Pancreas (tissue), 10 donors: Measurements from ENCODE around the gene EPHB2. TPM values are rescaled to one million over a fixed set of nuclear protein-coding genes. Genes with fewer than 3 reads are reported as not detected.

ENCODE experiments used
- ATAC-seq, 4 donors: fragments of 200-7000 bp; cut with Tn5 transposase; one replicate each; pipeline versions ENCODE4 v1.8.0 to v1.9.1; 2020; ENCODE audit warnings: mild to moderate bottlenecking in 4 of 4, moderate library complexity in 4 of 4
- DNase-seq, 6 donors: peaks; one replicate each; pipeline ENCODE4 v3.0.0-alpha.2; 2020
- FAIRE-seq: peaks from 2 replicates; lab custom pipeline; 2012; peaks lifted over from hg19 to GRCh38; lab: Jason Lieb, UNC
- H3K27ac ChIP-seq, 4 donors: fragments of 200-600 bp; sonication (generic); 1 replicate in 3 of 4; 2 replicates in 1 of 4; pipeline versions ENCODE4 v1.5.0 to v1.8.0; 2020
- H3K27me3 ChIP-seq, 4 donors: fragments of 200-600 bp; one replicate each; pipeline ENCODE4 v1.8.0; 2021
- H3K36me3 ChIP-seq, 3 donors: fragments of 200-600 bp; sonication (generic) in 1 of 3; one replicate each; pipeline versions ENCODE4 v1.5.0 to v1.8.0; 2020 to 2021
- H3K4me1 ChIP-seq, 3 donors: fragments of 200-600 bp; one replicate each; pipeline ENCODE4 v1.8.0; 2021
- H3K4me3 ChIP-seq, 4 donors: fragments of 200-600 bp; sonication (generic) in 2 of 4; one replicate each; pipeline versions ENCODE4 v1.5.0 to v1.8.0; 2020 to 2021
- H3K9me3 ChIP-seq, 4 donors: fragments of 200-600 bp; one replicate each; pipeline ENCODE4 v1.8.0; 2021
- CTCF ChIP-seq, 4 donors: fragments of 200-600 bp; sonication (generic) in 3 of 4; IDR thresholded peaks; one replicate each; pipeline versions ENCODE4 v1.5.0 to v1.8.0; 2021; ENCODE audit warnings: antibody characterized with exemption in 4 of 4
- WGBS, 2 donors: extraction: QIAGEN DNeasy Blood & Tissue Kit; methylation state at CpG; one replicate each; pipeline ENCODE4 v1.1.7; 2013; 5-methylcytosine and 5-hydroxymethylcytosine counted together
- intact Hi-C, 3 donors: fragments of 100-400 bp; cut with DNase I; formaldehyde crosslinking; loops; one replicate each; pipeline versions ENCODE4 v1.11.1 to v1.14.2; 2022
- polyA plus RNA-seq, 2 donors: library from polyadenylated mRNA; stranded (reverse); fragments of 200-250 nt; gene quantifications; one replicate each; pipeline ENCODE4 v1.2.3, GENCODE V29; 2013
- total RNA-seq, 6 donors: library from RNA; stranded (reverse); fragmentation: NEBNext Ultra II Directional in 4 of 6; extraction: Animal tissue kit (Norgen Biotek cat#: 25700) in 4 of 6; gene quantifications; one replicate each; pipeline versions ENCODE4 v1.2.1 to v1.2.4, GENCODE V29; 2021 to 2023
- donor health status: healthy with polysubstance abuse.
- donor health status: DM: no; HTN: no; CAD: no; lungs with moderate emphysema.
- donor health status: DM: no; HTN: no; CAD: no.
- donor health status: control.
- donor health status: control.
- donor health status: Bipolar disorder and iron deficiency.
- donor health status: DM: yes; HTN: yes; CAD: no.
- donor health status: DM: no; HTN: no; CAD: no.
- donor health status: DM: no; HTN: no; CAD: no.
- donor health status: DM: yes; HTN: yes; CAD: no.

EPHB2 gene
- total and polyA plus RNA-seq, 8 donors: 1.3 to 10.0 (median 4.4) TPM

GRCh38 chr1:22812993-22813790 is 102.6 kb downstream of the EPHB2 start:
- TF ChIP-seq CTCF (IDR thresholded peaks at IDR 0.05): no peak
- Histone ChIP-seq H3K27ac (no peak overlapping the region), H3K27me3 (no peaks in the 10 kb centered on the region), H3K4me1 (peaks cover 0 to 2% (median 0%) of the 10 kb centered on the region in 3 donors), H3K36me3 (no peaks in the 10 kb centered on the region), H3K9me3 (no peaks in the 10 kb centered on the region), H3K4me3 (no peak overlapping the region)
- intact Hi-C loops: no loop called here
- no peak for ATAC-seq
- DNase-seq: peak in 1 of 6 donors; percentile 21
- no peak for FAIRE-seq
- 87 to 91% methylated on average over 7 of the region's 7 CpGs for WGBS, 2 donors

GRCh38 chr1:22814176-22815042 is 103.8 kb downstream of the EPHB2 start:
- FAIRE-seq: no peak
- Histone ChIP-seq H3K4me1 (peaks cover 0 to 2% (median 0%) of the 10 kb centered on the region in 3 donors), H3K4me3 (no peak overlapping the region), H3K9me3 (no peaks in the 10 kb centered on the region), H3K36me3 (no peaks in the 10 kb centered on the region), H3K27ac (peak overlapping the region in 1 of 4 donors; percentile 28), H3K27me3 (no peaks in the 10 kb centered on the region)
- intact Hi-C loops: no loop called here
- DNase-seq: peak; percentile 41 to 80 (median 64)
- TF ChIP-seq CTCF (IDR thresholded peaks at IDR 0.05): no peak
- 57 to 59% methylated on average over 19 of the region's 19 CpGs for WGBS, 2 donors
- peak; percentile 77 to 87 (median 82) for ATAC-seq

GRCh38 chr1:22815043-22815365 is 104.4 kb downstream of the EPHB2 start:
- Histone ChIP-seq H3K4me3 (no peak overlapping the region), H3K36me3 (no peaks in the 10 kb centered on the region), H3K27ac (peak overlapping the region in 1 of 4 donors; percentile 28), H3K27me3 (no peaks in the 10 kb centered on the region), H3K9me3 (no peaks in the 10 kb centered on the region), H3K4me1 (peaks cover 0 to 2% (median 0%) of the 10 kb centered on the region in 3 donors)
- no peak for TF ChIP-seq CTCF (IDR thresholded peaks at IDR 0.05)
- ATAC-seq (no peak), DNase-seq (no peak), FAIRE-seq (no peak)
- 87 to 89% methylated on average over 5 of the region's 5 CpGs for WGBS, 2 donors
- intact Hi-C loops: no loop called here

GRCh38 chr1:22815421-22816066 is 104.9 kb downstream of the EPHB2 start:
- DNase-seq (peak in 1 of 6 donors; percentile 54), ATAC-seq (peak in 1 of 4 donors; percentile 11)
- 71 to 72% methylated on average over 12 of the region's 12 CpGs for WGBS, 2 donors

More at GRCh38 chr1:22815421-22816066, 104.9 kb downstream of the EPHB2 start:
- Histone ChIP-seq H3K9me3 (no peaks in the 10 kb centered on the region), H3K36me3 (no peaks in the 10 kb centered on the region), H3K4me1 (peaks cover 0 to 2% (median 0%) of the 10 kb centered on the region in 3 donors), H3K27me3 (no peaks in the 10 kb centered on the region), H3K4me3 (no peak overlapping the region), H3K27ac (peak overlapping the region in 1 of 4 donors; percentile 28)
- FAIRE-seq: no peak
- TF ChIP-seq CTCF (IDR thresholded peaks at IDR 0.05): no peak
- intact Hi-C loops: no loop called here
